ENCODE data around the gene ERICH3. TPM values are rescaled to one million over a fixed set of nuclear protein-coding genes. Genes with fewer than 3 reads are reported as not detected.

ERICH3 gene
- total and polyA plus RNA-seq, 7 donors: 0.14 to 0.55 (median 0.26) TPM; not detected in 2

DNA sequence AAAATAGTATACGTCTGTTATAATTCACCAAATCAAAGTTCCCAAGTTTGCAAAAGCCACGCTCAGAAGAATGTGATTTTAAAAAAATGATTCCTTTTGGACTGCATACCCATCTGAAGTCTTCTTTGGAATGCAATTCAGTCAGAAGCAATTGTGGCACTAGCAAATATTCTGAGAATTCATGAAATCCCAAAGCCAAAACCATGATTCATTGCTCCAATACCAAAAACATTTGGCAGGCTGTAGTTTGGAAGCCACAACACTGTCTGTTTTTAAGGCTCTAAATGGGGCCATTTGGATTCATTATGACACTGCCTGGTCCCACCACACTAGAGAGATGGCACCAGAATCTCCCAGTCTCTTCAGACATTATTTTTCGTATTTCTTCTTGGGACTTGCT lies 139.4 kb downstream of the ERICH3 start:
- no peaks in the 10 kb centered on the region for H3K36me3 ChIP-seq
- no peak overlapping the region for H3K4me3 ChIP-seq
- intact Hi-C loops (cut with DNase I): no loop called here
- 83 to 85% methylated on average over 3 of the region's 3 CpGs for WGBS, 2 donors
- no peaks in the 10 kb centered on the region for H3K9me3 ChIP-seq
- TF ChIP-seq POLR2AphosphoS5 (IDR thresholded peaks at IDR 0.05): no peak
- TF ChIP-seq EP300 (IDR thresholded peaks at IDR 0.05): no peak
- TF ChIP-seq CTCF (IDR thresholded peaks at IDR 0.05): no peak
- TF ChIP-seq POLR2A (IDR thresholded peaks at IDR 0.05): no peak
- H3K27me3 ChIP-seq: no peaks in the 10 kb centered on the region
- H3K4me1 ChIP-seq: no peaks in the 10 kb centered on the region
- no peak for DNase-seq
- no peak overlapping the region for H3K27ac ChIP-seq

GRCh38 chr1:74531796-74532195 lies 141.8 kb downstream of the ERICH3 start:
- TF ChIP-seq POLR2AphosphoS5 (IDR thresholded peaks at IDR 0.05) (no peak), CTCF (IDR thresholded peaks at IDR 0.05) (no peak), POLR2A (IDR thresholded peaks at IDR 0.05) (no peak), EP300 (IDR thresholded peaks at IDR 0.05) (no peak)

DNA sequence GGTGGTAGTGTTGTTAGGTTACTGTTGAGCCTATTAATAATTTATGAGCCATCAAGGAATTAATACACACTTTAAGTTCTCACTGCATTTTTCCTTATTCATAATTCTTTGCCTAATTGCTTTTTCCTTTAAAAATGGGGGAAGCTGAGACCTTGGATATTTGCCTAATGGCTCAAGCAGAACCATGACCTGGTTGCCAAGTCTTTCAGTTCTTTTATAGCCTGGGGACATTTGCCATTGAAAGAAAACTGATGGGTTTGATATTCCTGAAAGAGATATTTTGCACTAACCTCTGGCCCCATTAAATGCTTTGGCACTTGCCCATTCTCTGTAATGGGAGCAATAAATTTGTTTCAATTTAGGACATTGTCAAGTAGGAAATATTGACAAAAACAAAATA lies 142.7 kb downstream of the ERICH3 start:
- no peaks in the 10 kb centered on the region for H3K4me1 ChIP-seq
- intact Hi-C loops (cut with DNase I): no loop called here
- no peaks in the 10 kb centered on the region for H3K9me3 ChIP-seq
- H3K27me3 ChIP-seq: no peaks in the 10 kb centered on the region
- DNase-seq: no peak
- no peak overlapping the region for H3K4me3 ChIP-seq
- H3K27ac ChIP-seq: no peak overlapping the region
- no peak for TF ChIP-seq EP300 (IDR thresholded peaks at IDR 0.05)
- TF ChIP-seq CTCF (IDR thresholded peaks at IDR 0.05): no peak
- TF ChIP-seq POLR2A (IDR thresholded peaks at IDR 0.05): no peak
- no peak for TF ChIP-seq POLR2AphosphoS5 (IDR thresholded peaks at IDR 0.05)
- no peaks in the 10 kb centered on the region for H3K36me3 ChIP-seq

More at GRCh38 chr1:74531796-74532195, 141.8 kb downstream of the ERICH3 start:
- DNase-seq: no peak
- no peaks in the 10 kb centered on the region for H3K4me1 ChIP-seq
- no peaks in the 10 kb centered on the region for H3K27me3 ChIP-seq
- intact Hi-C loops (cut with DNase I): no loop called here
- WGBS, 2 donors: 52 to 66% methylated on average over 1 of the region's 1 CpG
- H3K36me3 ChIP-seq: no peaks in the 10 kb centered on the region
- H3K4me3 ChIP-seq: no peak overlapping the region
- H3K27ac ChIP-seq: no peak overlapping the region
- no peaks in the 10 kb centered on the region for H3K9me3 ChIP-seq

DNA sequence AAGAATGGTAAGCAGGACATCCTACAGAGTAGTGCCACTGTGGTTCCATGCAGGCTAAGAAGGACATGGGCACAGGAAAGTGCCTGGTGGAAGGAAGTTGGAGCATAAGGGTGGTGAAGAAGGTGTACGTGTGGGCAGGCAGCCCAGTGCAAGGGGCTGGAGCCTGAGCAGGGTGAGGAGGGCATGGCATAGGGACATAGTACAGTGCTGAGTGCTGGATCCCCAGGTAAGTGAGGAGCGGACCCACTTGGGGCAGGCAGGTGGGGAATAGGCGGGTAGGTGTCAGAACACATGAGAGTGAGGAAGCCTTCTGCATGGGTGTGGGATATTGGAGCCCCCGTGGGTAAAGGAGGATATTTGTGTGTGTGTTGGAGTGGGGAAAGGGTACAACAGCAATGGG lies 145.5 kb downstream of the ERICH3 start:
- intact Hi-C loops (cut with DNase I): no loop called here
- WGBS, 2 donors: 87 to 89% methylated on average over 4 of the region's 4 CpGs
- no peaks in the 10 kb centered on the region for H3K27me3 ChIP-seq

More for the DNA sequence above, 145.5 kb downstream of the ERICH3 start:
- H3K27ac ChIP-seq: no peak overlapping the region
- H3K4me3 ChIP-seq: no peak overlapping the region
- DNase-seq: no peak
- TF ChIP-seq POLR2A (IDR thresholded peaks at IDR 0.05) (no peak), EP300 (IDR thresholded peaks at IDR 0.05) (no peak), POLR2AphosphoS5 (IDR thresholded peaks at IDR 0.05) (no peak), CTCF (IDR thresholded peaks at IDR 0.05) (no peak)
- no peaks in the 10 kb centered on the region for H3K9me3 ChIP-seq
- H3K4me1 ChIP-seq: no peaks in the 10 kb centered on the region
- H3K36me3 ChIP-seq: no peaks in the 10 kb centered on the region
